Activated CD4-positive, alpha-beta T cell treated with anti-CD3 and anti-CD28 coated beads, Interleukin-2, amount 50 U/mL, for 1 hour (primary cell): ENCODE results near the gene LZTR1.
A peak's percentile ranks its signal among the peaks of the same experiment; 100 is the strongest.
"Not testable (repeated sequence)": the region's sequence is repeated elsewhere in the genome, so short reads cannot be mapped to it uniquely, and the experiment has no call there.

Experiments used
- DNase-seq: peaks from one replicate; pipeline ENCODE4 v3.0.0-alpha.2; 2020

The LZTR1 gene

GRCh38 chr22:20997536-20998257 is 15.6 kb downstream of the LZTR1 start:
- no peak for DNase-seq

GRCh38 chr22:20998411-20999336 is 16.6 kb downstream of the LZTR1 start:
- DNase-seq, result no peak

- no peak for DNase-seq
Observed at GRCh38 chr22:20999350-21000206, 17.5 kb downstream of the LZTR1 start.

- DNase-seq, result no peak
Observed at GRCh38 chr22:21000207-21000986, 18.3 kb downstream of the LZTR1 start.

GRCh38 chr22:21000987-21001600 is 19.0 kb downstream of the LZTR1 start:
- DNase-seq, result no peak

GRCh38 chr22:21001601-21002325 is 19.7 kb downstream of the LZTR1 start, which contains the start of gene THAP7:
TSS of gene THAP7 (minus strand) at chr22:21002118. CDS start at chr22:21001911, 207 bp downstream.
- peak; percentile 97 for DNase-seq

GRCh38 chr22:21003782-21004181 is 21.7 kb downstream of the LZTR1 start:
- DNase-seq, result no peak

- not testable (repeated sequence) for DNase-seq
Observed at GRCh38 chr22:21009208-21009607, 27.1 kb downstream of the LZTR1 start.

GRCh38 chr22:21009638-21010425 is 27.7 kb downstream of the LZTR1 start:
- DNase-seq, result no peak

DNA sequence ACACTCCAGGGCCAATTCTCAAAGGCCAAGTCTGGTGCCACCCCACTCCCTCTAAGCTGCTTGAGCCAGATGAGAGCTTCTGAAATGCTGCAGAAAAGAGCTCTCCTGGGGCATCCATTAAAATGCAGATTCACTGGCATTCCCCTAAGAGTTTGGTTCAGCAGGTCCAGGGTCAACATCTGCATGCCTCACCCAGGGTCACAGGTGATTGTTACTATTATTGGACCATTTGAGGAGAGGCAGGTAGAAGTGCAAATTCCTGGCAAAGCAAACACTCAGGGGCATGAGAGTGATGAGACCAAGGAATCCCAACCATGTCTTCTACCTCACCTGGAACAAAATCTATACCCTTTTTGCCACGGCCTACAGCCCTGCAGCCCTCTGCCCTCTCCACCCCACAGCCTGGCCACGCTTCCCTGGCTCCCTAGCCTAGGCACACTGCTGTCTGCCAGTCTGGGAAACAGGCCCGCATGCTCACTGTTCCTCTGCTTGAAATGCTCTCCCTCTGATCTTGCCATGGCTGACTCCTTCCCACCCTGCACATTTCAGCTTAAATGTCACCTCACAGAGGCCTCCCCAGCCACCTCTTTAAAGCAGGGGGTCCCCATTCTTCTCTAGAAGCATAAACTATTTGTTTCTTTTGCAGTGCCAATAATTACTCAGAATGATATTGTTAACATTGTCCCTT is 28.5 kb downstream of the LZTR1 start:
- DNase-seq, result no peak

DNA sequence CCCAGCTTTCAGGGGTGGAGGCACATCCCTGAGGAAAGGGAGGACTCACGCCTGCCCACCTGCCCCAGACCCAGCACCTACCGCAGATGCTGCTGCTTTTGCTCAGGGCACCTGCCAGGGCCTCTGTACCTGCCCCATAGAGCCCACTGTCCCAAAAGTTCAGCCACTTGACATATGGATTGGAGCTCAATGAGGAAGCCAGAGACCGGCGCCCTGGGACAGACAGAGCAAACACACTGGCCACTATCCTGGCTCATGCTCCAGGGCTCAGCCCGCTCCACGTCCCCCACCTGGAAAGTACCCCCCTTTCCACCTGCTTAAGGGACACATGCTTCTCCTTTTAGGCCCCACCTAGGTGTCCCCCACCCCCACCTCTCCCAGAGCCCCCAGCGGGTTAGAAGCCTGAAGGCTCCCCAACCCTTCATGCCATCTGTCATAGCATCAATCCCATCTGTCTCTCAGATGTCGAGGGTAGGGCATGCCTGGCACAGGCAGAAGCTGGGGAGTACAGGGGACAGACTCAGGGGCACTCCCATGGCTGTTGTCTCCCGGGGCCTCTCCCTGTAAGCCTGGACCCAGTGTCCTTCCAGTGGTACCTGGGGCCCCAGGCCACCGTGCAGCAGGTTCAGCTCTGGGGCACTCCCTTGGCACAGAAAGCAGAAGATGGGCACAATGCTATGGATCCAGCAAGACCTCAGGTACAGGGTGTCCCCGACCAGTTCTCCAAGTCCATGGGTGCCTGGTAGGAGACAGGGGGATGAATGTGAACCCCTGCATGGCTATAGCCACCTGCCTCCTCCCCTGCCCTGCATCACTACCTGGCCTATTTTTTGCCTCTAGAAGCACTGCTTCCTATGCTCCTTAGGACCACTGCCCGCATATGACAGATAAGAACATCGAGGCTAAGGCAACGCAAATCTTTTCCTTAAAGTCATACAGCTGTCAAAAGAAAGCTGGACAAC is 30.6 kb downstream of the LZTR1 start:
- DNase-seq, result no peak

DNA sequence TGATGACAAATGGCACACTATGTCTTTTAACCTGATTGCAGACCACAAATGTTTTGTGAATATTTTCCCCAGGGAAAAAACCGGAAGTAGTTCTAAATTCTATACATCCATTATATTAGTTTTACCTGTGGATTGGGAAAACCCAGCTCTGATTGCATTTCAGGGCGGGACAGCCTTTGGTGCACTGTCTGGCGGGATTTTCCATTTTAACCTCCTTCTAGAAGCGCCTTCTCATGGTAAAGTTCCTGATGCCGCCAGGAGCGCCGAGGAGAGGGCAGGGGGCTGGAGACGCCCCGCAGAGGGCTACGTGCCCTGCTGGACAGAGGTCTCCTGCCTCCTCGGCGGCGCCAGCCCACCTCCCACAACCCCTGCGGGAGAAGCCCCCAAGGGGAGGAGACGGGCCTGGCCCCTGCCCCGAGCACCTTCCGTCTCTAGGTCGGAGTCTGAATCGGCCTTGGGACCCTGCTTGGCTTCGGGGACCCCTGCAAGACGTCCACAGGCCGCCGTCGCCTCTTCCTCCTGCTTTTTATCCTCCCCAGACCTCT is 31.6 kb downstream of the LZTR1 start:
- no peak for DNase-seq

GRCh38 chr22:21014202-21014725 is 32.2 kb downstream of the LZTR1 start:
- DNase-seq, result peak; percentile 80

DNA sequence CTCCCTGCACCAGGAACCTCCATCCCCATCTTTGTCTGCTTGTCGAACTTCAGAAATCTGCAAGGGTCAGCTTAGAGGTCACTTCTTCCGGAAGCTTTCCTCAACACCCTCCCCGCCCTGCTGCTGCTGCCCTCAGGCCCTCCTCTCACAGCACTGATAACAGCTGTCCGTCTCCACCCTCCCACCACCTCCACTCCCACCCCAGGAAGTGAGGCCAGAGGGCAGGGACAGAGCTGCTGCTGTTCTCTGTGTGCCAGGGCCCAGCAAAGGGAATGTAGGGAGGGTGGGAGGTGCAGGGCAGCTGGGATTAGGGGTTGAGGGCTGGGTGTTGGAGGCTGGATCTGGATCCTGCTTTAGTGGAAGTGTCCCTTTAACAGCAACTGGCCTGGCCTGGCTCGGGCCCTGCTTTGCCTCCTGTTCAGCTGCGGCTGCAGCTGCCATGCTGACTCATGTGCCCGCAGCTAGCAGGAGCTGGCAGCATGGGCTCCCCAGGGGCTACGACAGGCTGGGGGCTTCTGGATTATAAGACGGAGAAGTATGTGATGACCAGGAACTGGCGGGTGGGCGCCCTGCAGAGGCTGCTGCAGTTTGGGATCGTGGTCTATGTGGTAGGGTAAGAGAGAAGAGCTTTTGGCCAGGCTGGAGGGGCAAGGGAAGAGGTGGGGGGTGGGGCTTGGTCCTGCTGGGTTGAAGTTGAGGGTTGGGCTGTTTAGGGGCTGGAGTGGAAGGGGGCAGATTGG is 32.8 kb downstream of the LZTR1 start, which contains the start of gene P2RX6:
Gene P2RX6 (plus strand): TSS at position 440 of the 740 bp plus-strand sequence. CDS start 10 bp downstream, at position 450.
- DNase-seq, result no peak

DNA sequence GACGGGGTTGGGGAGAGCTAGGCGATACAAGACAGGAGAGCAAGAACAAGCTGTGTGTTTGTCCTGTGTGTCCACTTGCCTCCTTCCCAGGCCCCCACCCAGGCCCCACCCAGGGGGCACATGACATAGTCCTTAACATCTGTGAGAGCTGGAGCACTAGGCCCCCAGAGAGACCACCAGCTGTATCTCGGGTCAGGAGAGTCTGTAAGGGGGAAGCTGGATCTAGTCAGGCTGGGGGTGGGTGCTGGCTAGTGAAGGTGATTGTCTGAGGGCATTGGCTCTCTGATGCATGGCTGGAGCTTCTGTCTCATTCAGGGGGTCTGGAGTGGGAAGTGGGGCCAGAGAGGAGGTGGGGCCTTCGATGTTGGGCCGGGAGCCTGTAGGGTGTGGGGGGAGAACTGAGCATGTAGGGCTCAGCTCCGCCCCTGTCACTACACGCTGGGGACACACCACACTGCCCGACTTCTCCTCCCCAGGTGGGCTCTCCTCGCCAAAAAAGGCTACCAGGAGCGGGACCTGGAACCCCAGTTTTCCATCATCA is 33.4 kb downstream of the LZTR1 start:
- no peak for DNase-seq

DNA sequence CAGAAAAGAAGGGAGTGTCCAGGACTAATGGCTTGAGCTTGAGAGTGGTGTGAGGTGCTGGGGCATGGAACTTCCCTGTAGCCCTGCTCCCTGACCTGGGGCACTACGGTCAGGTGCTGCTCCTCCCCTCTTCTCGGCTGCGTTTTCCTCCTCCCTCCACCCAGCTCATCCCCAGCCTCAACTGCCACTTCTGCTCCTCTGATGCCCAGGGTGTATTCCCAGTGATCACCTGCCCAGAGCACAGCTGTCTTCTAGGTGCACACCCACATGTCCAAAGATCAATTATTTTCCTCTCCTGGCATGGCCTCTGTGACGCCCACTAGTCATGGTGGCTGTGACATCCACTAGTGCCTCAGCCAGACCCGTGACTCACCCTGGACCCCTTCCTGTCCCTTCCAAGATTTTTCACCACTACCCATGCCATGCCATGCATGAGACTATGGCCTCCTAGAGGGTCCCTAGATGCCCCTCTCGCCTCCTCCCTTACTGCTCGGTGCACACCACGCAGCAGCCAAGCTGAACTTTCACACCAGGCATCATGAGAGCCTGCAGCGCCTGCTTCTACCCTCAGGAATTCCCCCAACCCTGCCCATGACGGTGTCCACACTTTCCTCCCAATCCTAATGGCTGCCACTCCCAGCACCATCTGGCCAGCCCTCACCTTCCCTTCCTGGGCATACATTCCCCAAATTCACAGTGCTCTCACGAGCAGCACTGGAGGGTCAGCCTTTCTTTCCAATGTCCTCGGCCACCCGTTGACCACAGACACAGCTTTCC is 34.7 kb downstream of the LZTR1 start:
- DNase-seq, result no peak
